ENCODE results near the gene ITGB7. TPM values are rescaled to one million over a fixed set of nuclear protein-coding genes. Genes with fewer than 3 reads are reported as not detected.

Gene ITGB7
- total and polyA plus RNA-seq, 9 of the 15 experiments (the other 6 are each of a cell fraction or from before 2014, with no cell fraction given) = 0.06 to 2.0 (median 0.67) TPM

DNA sequence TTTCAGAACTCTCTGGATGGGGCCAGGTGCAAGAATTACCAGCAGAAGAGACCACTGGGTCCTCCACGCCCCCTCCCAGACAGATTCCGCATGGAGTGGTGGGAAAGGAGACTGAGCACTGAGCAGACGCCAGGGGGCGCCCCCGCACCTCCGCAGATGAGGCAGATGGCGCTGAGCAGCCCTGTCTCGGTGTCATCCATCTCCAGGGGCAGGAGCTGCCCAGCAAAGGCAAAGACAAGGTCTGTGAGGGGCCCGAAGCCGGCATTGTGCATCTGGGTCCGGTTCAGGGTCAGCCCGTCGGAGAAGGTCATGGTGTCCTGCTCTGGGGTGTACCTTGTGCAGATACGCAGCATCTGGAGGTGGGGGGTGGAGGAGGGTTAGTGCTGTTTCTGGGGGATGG lies 6.3 kb upstream of the ITGB7 start (continued):
- TF ChIP-seq, protein P1, sequence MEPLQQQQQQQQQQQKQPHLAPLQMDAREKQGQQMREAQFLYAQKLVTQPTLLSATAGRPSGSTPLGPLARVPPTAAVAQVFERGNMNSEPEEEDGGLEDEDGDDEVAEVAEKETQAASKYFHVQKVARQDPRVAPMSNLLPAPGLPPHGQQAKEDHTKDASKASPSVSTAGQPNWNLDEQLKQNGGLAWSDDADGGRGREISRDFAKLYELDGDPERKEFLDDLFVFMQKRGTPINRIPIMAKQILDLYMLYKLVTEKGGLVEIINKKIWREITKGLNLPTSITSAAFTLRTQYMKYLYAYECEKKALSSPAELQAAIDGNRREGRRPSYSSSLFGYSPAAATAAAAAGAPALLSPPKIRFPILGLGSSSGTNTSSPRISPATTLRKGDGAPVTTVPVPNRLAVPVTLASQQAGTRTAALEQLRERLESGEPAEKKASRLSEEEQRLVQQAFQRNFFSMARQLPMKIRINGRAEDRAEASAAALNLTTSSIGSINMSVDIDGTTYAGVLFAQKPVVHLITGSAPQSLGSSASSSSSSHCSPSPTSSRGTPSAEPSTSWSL (CRISPR knock-in tag; IDR thresholded peaks at IDR 0.05; ENCODE audit: borderline replicate concordance) = 0 out of 2 replicates have a peak, but pooled peaks have one; percentile 68
- TF ChIP-seq ZNF79 (CRISPR knock-in tag; IDR thresholded peaks at IDR 0.05; ENCODE audit: low read depth) = no peak
- TF ChIP-seq, protein P2, sequence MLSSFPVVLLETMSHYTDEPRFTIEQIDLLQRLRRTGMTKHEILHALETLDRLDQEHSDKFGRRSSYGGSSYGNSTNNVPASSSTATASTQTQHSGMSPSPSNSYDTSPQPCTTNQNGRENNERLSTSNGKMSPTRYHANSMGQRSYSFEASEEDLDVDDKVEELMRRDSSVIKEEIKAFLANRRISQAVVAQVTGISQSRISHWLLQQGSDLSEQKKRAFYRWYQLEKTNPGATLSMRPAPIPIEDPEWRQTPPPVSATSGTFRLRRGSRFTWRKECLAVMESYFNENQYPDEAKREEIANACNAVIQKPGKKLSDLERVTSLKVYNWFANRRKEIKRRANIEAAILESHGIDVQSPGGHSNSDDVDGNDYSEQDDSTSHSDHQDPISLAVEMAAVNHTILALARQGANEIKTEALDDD (IDR thresholded peaks at IDR 0.05) = no peak
- TF ChIP-seq ZNF699 (CRISPR knock-in tag; IDR thresholded peaks at IDR 0.05; ENCODE audit: insufficient replicate concordance) = no peak
- TF ChIP-seq, protein P3, sequence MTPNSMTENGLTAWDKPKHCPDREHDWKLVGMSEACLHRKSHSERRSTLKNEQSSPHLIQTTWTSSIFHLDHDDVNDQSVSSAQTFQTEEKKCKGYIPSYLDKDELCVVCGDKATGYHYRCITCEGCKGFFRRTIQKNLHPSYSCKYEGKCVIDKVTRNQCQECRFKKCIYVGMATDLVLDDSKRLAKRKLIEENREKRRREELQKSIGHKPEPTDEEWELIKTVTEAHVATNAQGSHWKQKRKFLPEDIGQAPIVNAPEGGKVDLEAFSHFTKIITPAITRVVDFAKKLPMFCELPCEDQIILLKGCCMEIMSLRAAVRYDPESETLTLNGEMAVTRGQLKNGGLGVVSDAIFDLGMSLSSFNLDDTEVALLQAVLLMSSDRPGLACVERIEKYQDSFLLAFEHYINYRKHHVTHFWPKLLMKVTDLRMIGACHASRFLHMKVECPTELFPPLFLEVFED (CRISPR knock-in tag; conservative IDR thresholded peaks at IDR 0.05) = no peak
- TF ChIP-seq ZC3H8 (IDR thresholded peaks at IDR 0.05) = peak; percentile 68; the same call in 1 of the 2 replicates
- TF ChIP-seq SAFB2 (IDR thresholded peaks at IDR 0.05; ENCODE audit: borderline replicate concordance, low read depth, low read length, severe bottlenecking) = no peak
- TF ChIP-seq TAF7 (tag; IDR thresholded peaks at IDR 0.05) = no peak
- TF ChIP-seq PRMT5 (CRISPR knock-in tag; IDR thresholded peaks at IDR 0.05) = no peak
- TF ChIP-seq ZNF124 (CRISPR knock-in tag; IDR thresholded peaks at IDR 0.05) = no peak
- no peak for TF ChIP-seq ARHGAP35 (IDR thresholded peaks at IDR 0.05; ENCODE audit: partially characterized antibody)
- TF ChIP-seq CSDE1 (IDR thresholded peaks at IDR 0.05) = no peak
- TF ChIP-seq RHOXF2B (CRISPR knock-in tag; conservative IDR thresholded peaks at IDR 0.05) = no peak
- TF ChIP-seq CBX1 (IDR thresholded peaks at IDR 0.05; ENCODE audit: low read depth) = no peak
- no peak for TF ChIP-seq KDM5B (IDR thresholded peaks at IDR 0.05; ENCODE audit: insufficient replicate concordance, low read depth, low read length)
- TF ChIP-seq, protein P4, sequence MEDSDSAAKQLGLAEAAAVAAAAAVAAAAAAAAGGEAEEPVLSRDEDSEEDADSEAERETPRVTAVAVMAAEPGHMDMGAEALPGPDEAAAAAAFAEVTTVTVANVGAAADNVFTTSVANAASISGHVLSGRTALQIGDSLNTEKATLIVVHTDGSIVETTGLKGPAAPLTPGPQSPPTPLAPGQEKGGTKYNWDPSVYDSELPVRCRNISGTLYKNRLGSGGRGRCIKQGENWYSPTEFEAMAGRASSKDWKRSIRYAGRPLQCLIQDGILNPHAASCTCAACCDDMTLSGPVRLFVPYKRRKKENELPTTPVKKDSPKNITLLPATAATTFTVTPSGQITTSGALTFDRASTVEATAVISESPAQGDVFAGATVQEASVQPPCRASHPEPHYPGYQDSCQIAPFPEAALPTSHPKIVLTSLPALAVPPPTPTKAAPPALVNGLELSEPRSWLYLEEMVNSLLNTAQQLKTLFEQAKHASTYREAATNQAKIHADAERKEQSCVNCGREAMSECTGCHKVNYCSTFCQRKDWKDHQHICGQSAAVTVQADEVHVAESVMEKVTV (CRISPR knock-in tag; IDR thresholded peaks at IDR 0.05) = peak; percentile 97
- TF ChIP-seq HDAC6 (IDR thresholded peaks at IDR 0.05; ENCODE audit: low read depth, low read length) = no peak
- TF ChIP-seq, protein P5, sequence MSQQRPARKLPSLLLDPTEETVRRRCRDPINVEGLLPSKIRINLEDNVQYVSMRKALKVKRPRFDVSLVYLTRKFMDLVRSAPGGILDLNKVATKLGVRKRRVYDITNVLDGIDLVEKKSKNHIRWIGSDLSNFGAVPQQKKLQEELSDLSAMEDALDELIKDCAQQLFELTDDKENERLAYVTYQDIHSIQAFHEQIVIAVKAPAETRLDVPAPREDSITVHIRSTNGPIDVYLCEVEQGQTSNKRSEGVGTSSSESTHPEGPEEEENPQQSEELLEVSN (IDR thresholded peaks at IDR 0.05; ENCODE audit: borderline replicate concordance in 1 of 2, extremely low read depth in 1 of 2, insufficient read depth in 1 of 2, insufficient read length in 1 of 2, low read depth in 1 of 2, low read length in 1 of 2, poor library complexity in 1 of 2, severe bottlenecking in 1 of 2) = no peak
- TF ChIP-seq, protein P6, sequence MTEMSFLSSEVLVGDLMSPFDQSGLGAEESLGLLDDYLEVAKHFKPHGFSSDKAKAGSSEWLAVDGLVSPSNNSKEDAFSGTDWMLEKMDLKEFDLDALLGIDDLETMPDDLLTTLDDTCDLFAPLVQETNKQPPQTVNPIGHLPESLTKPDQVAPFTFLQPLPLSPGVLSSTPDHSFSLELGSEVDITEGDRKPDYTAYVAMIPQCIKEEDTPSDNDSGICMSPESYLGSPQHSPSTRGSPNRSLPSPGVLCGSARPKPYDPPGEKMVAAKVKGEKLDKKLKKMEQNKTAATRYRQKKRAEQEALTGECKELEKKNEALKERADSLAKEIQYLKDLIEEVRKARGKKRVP (CRISPR knock-in tag; IDR thresholded peaks at IDR 0.05) = no peak
- no peak for TF ChIP-seq HMG20B (CRISPR knock-in tag; IDR thresholded peaks at IDR 0.05)
- no peak for TF ChIP-seq HNRNPL (IDR thresholded peaks at IDR 0.05; ENCODE audit: low read depth, low read length)
- no peak for TF ChIP-seq ZFPM2 (CRISPR knock-in tag; IDR thresholded peaks at IDR 0.05)
